Measurements from ENCODE around the gene EPHA6.
"Not testable (repeated sequence)": the region's sequence is repeated elsewhere in the genome, so short reads cannot be mapped to it uniquely, and the experiment has no call there.

Gene EPHA6

GRCh38 chr3:97438131-97438530, 623.7 kb downstream of the EPHA6 start:
- no peak overlapping the region for H3K27ac ChIP-seq
- ChIA-PET CTCF (no interaction called here), POLR2A (ENCODE audit: low non-redundant PET) (no interaction called here)
- no peak for TF ChIP-seq CTCF (conservative IDR thresholded peaks at IDR 0.05; ENCODE audit: low read depth)
- no peak for DNase-seq (ENCODE audit: low spot score)

- H3K27ac ChIP-seq: no peak overlapping the region
- no peak for TF ChIP-seq CTCF (conservative IDR thresholded peaks at IDR 0.05; ENCODE audit: low read depth)
- CTCF ChIA-PET: no interaction called here
- no peak for DNase-seq (ENCODE audit: low spot score)
- POLR2A ChIA-PET (ENCODE audit: low non-redundant PET): no interaction called here
These were observed 625.0 kb downstream of the EPHA6 start for GRCh38 chr3:97439373-97439772.

GRCh38 chr3:97464035-97464434, 649.6 kb downstream of the EPHA6 start:
- no peak for DNase-seq (ENCODE audit: low spot score)
- POLR2A ChIA-PET (ENCODE audit: low non-redundant PET): no interaction called here
- H3K27ac ChIP-seq: no peak overlapping the region
- TF ChIP-seq CTCF (conservative IDR thresholded peaks at IDR 0.05; ENCODE audit: low read depth): no peak
- CTCF ChIA-PET: interaction anchor here (0.5 to 0.9 kb wide), 3 partner anchors 19 to 402 kb away, joined by 3 to 5 read pairs (median 4); no protein-coding TSS in a partner anchor

- no peak for DNase-seq (ENCODE audit: low spot score)
- ChIA-PET POLR2A (ENCODE audit: low non-redundant PET) (no interaction called here), CTCF (no interaction called here)
- TF ChIP-seq CTCF (conservative IDR thresholded peaks at IDR 0.05; ENCODE audit: low read depth): no peak
- no peak overlapping the region for H3K27ac ChIP-seq
These were observed 656.1 kb downstream of the EPHA6 start for GRCh38 chr3:97470481-97470880.

- ChIA-PET CTCF (no interaction called here), POLR2A (ENCODE audit: low non-redundant PET) (no interaction called here)
- no peak for DNase-seq (ENCODE audit: low spot score)
- no peak for TF ChIP-seq CTCF (conservative IDR thresholded peaks at IDR 0.05; ENCODE audit: low read depth)
- H3K27ac ChIP-seq: no peak overlapping the region
These were observed 665.3 kb downstream of the EPHA6 start for GRCh38 chr3:97479740-97480139.

GRCh38 chr3:97480696-97481289, 666.4 kb downstream of the EPHA6 start:
- POLR2A ChIA-PET (ENCODE audit: low non-redundant PET); CTCF ChIA-PET; H3K27ac ChIP-seq: not testable (repeated sequence)

GRCh38 chr3:97481416-97481815, 667.0 kb downstream of the EPHA6 start:
- TF ChIP-seq CTCF (conservative IDR thresholded peaks at IDR 0.05; ENCODE audit: low read depth): no peak
- CTCF ChIA-PET: no interaction called here
- POLR2A ChIA-PET (ENCODE audit: low non-redundant PET): no interaction called here
- DNase-seq (ENCODE audit: low spot score): no peak
- H3K27ac ChIP-seq: no peak overlapping the region

More at GRCh38 chr3:97480696-97481289, 666.4 kb downstream of the EPHA6 start:
- DNase-seq (ENCODE audit: low spot score): not testable (repeated sequence)

All from RWPE1 (cell line).